Mucosa of gallbladder (tissue), 1 donor: ENCODE measurements around the gene USP10. TPM values are rescaled to one million over a fixed set of nuclear protein-coding genes. Genes with fewer than 3 reads are reported as not detected.

Experiments
- DNase-seq: peaks from one replicate; pipeline ENCODE4 v3.0.0-alpha.2; 2020; ENCODE audit warnings: low spot score
- total RNA-seq: library from RNA; stranded (reverse); gene quantifications from one replicate; pipeline ENCODE4 v1.2.1, GENCODE V29; 2021
- donor health status: DM: no; HTN: no; CAD: no.

USP10 gene
- total RNA-seq, 1 donor from 2014 or later = 60.8 TPM

GRCh38 chr16:84750575-84750974, 50.8 kb downstream of the USP10 start:
- DNase-seq = no peak

GRCh38 chr16:84751241-84751640, 51.4 kb downstream of the USP10 start:
- DNase-seq = no peak

GRCh38 chr16:84751947-84752346, 52.1 kb downstream of the USP10 start:
- DNase-seq = no peak

- DNase-seq = no peak
Observed at GRCh38 chr16:84752600-84752999, 52.8 kb downstream of the USP10 start.

- DNase-seq = no peak
Observed at GRCh38 chr16:84753412-84754326, 53.9 kb downstream of the USP10 start.

- DNase-seq = peak; percentile 86
Observed at GRCh38 chr16:84754353-84754856, 54.6 kb downstream of the USP10 start.

GRCh38 chr16:84754956-84755672, 55.3 kb downstream of the USP10 start:
- DNase-seq = no peak

GRCh38 chr16:84756830-84757229, 57.0 kb downstream of the USP10 start:
- DNase-seq = no peak

GRCh38 chr16:84758627-84759026, 58.8 kb downstream of the USP10 start:
- DNase-seq = no peak

GRCh38 chr16:84759061-84759460, 59.3 kb downstream of the USP10 start:
- no peak for DNase-seq

- DNase-seq = no peak
Observed at GRCh38 chr16:84759906-84760305, 60.1 kb downstream of the USP10 start.

- no peak for DNase-seq
Observed at GRCh38 chr16:84761448-84762368, 61.9 kb downstream of the USP10 start.

GRCh38 chr16:84763164-84763563, 63.4 kb downstream of the USP10 start:
- DNase-seq = no peak

- no peak for DNase-seq
Observed at GRCh38 chr16:84763629-84764028, 63.8 kb downstream of the USP10 start.

- no peak for DNase-seq
Observed at GRCh38 chr16:84764970-84765369, 65.2 kb downstream of the USP10 start.

- no peak for DNase-seq
Observed at GRCh38 chr16:84765616-84766580, 66.1 kb downstream of the USP10 start.

- no peak for DNase-seq
Observed at GRCh38 chr16:84766978-84767773, 67.4 kb downstream of the USP10 start.

- no peak for DNase-seq
Observed at GRCh38 chr16:84768061-84768807, 68.4 kb downstream of the USP10 start.

GRCh38 chr16:84768808-84769197, 69.0 kb downstream of the USP10 start:
- no peak for DNase-seq
